ENCODE results near the gene MAMDC4.
"Not testable (repeated sequence)": the region's sequence is repeated elsewhere in the genome, so short reads cannot be mapped to it uniquely, and the experiment has no call there.

Gene MAMDC4

GRCh38 chr9:136825295-136826187 is 26.6 kb upstream of the MAMDC4 start:
- no peak for DNase-seq

GRCh38 chr9:136826188-136826541 is 26.0 kb upstream of the MAMDC4 start:
- no peak for DNase-seq

- no peak for DNase-seq
These were observed 25.2 kb upstream of the MAMDC4 start for GRCh38 chr9:136826703-136827582.

GRCh38 chr9:136827794-136828473 is 24.2 kb upstream of the MAMDC4 start:
- DNase-seq, result no peak

- DNase-seq, result no peak
These were observed 23.5 kb upstream of the MAMDC4 start for GRCh38 chr9:136828474-136829140.

- DNase-seq, result no peak
These were observed 22.7 kb upstream of the MAMDC4 start for GRCh38 chr9:136829412-136829811.

- no peak for DNase-seq
These were observed 21.9 kb upstream of the MAMDC4 start for GRCh38 chr9:136829981-136830885.

GRCh38 chr9:136831002-136831719 is 21.0 kb upstream of the MAMDC4 start:
- DNase-seq, result no peak

GRCh38 chr9:136831720-136832104 is 20.4 kb upstream of the MAMDC4 start:
- DNase-seq, result no peak

- DNase-seq, result no peak
These were observed 19.6 kb upstream of the MAMDC4 start for GRCh38 chr9:136832581-136832980.

- not testable (repeated sequence) for DNase-seq
These were observed 18.6 kb upstream of the MAMDC4 start for GRCh38 chr9:136833381-136834048.

GRCh38 chr9:136835162-136835931 is 16.8 kb upstream of the MAMDC4 start:
- no peak for DNase-seq

- no peak for DNase-seq
These were observed 15.9 kb upstream of the MAMDC4 start for GRCh38 chr9:136835932-136836904.

- DNase-seq, result no peak
These were observed 14.8 kb upstream of the MAMDC4 start for GRCh38 chr9:136837146-136837855.

GRCh38 chr9:136837856-136838277 is 14.3 kb upstream of the MAMDC4 start:
- not testable (repeated sequence) for DNase-seq

- DNase-seq, result no peak
These were observed 13.6 kb upstream of the MAMDC4 start for GRCh38 chr9:136838314-136839228.

All from CD4-positive, alpha-beta T cell treated with Interleukin-21 for 1 hour (primary cell).